Measurements from ENCODE around the gene FAM107B. TPM values are rescaled to one million over a fixed set of nuclear protein-coding genes. Genes with fewer than 3 reads are reported as not detected.

FAM107B gene
- total and polyA plus RNA-seq, 2 of the 8 experiments (the other 6 are each of a cell fraction or from before 2014, with no cell fraction given) = 7.5 to 28.1 TPM

DNA sequence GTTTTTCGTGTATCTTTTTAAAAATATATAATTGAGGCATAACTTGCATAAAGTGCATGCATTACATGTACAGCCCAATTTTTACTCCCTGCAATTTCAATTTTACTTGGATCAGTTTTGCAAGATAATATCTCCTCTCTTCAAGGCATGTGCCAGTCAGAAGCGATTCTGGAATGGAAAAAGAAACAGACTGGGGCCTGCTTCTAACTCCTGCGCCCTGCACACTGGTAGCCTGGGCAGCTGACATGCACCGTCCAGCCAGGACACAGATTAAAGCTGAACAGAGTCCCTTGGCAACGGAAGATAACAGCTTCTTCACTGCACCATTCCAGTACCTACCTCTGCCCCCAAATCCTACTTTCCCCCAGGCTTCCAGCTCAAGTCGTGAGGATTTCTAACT, 182.1 kb downstream of the FAM107B start:
- H3K4me3 ChIP-seq (ENCODE audit: extremely low read depth in 1 of 4, insufficient read depth in 2 of 4, low read depth in 3 of 4, low read length in 4 of 4) = no peak overlapping the region
- H3K27ac ChIP-seq (ENCODE audit: low read depth, low read length) = no peak overlapping the region
- H3K4me1 ChIP-seq (replicated peaks in 1 of 4; ENCODE audit: control insufficient read depth in 3 of 4, insufficient read depth in 4 of 4, low read length in 3 of 4) = no peaks in the 10 kb centered on the region; a peak in 1 of 7 replicates
- no peak overlapping the region for H2BK12ac ChIP-seq (ENCODE audit: low read depth, low read length)
- no peak overlapping the region for H3K56ac ChIP-seq (replicated peaks; ENCODE audit: insufficient read length, low read depth, low read length)
- no peak overlapping the region for H2AK5ac ChIP-seq (ENCODE audit: low read depth, low read length)
- ChIA-PET CTCF (ENCODE audit: partially characterized antibody) (interaction anchor here (1.1 kb wide), 1 partner anchor 14 kb away, joined by 3 read pairs; no protein-coding TSS in a partner anchor), POLR2A (ENCODE audit: partially characterized antibody) (no interaction called here)
- no peak overlapping the region for H3K4ac ChIP-seq (replicated peaks; ENCODE audit: insufficient read length, low read depth, low read length)
- no peak overlapping the region for H3K14ac ChIP-seq (ENCODE audit: insufficient read length)
- H3K27me3 ChIP-seq (replicated peaks in 1 of 4; ENCODE audit: control insufficient read depth in 3 of 4, extremely low read depth in 1 of 4, insufficient read depth in 3 of 4, low read length in 3 of 4) = no peaks in the 10 kb centered on the region
- peaks cover 0 to 1% of the 10 kb centered on the region in 2 experiments for H4K20me1 ChIP-seq (replicated peaks in 1 of 2; ENCODE audit: control insufficient read depth in 1 of 2, insufficient read depth in 2 of 2, low read length in 2 of 2)
- H4K5ac ChIP-seq (ENCODE audit: insufficient read length, low read depth, low read length) = no peak overlapping the region
- H4K8ac ChIP-seq (ENCODE audit: extremely low read depth, insufficient read depth, low read length) = no peak overlapping the region
- no peak overlapping the region for H3K18ac ChIP-seq (ENCODE audit: extremely low read depth, low read length)
- no peak overlapping the region for H4K91ac ChIP-seq (replicated peaks; ENCODE audit: insufficient read length, low read length)
- H3K36me3 ChIP-seq (ENCODE audit: control insufficient read depth in 2 of 4, insufficient read depth in 4 of 4, low read length in 3 of 4) = no peaks in the 10 kb centered on the region
- H2BK120ac ChIP-seq (replicated peaks; ENCODE audit: low read depth, low read length) = no peak overlapping the region
- H3K79me2 ChIP-seq (ENCODE audit: control insufficient read depth in 1 of 2, insufficient read depth in 2 of 2, low read length in 2 of 2) = peaks cover 0 to 27% of the 10 kb centered on the region in 2 experiments; a peak in 3 of 4 replicates
- no peaks in the 10 kb centered on the region for H3K23me2 ChIP-seq (ENCODE audit: low read depth, low read length)
- no peak overlapping the region for H2BK15ac ChIP-seq (ENCODE audit: low read length)
- WGBS, 2 experiments (ENCODE audit: extremely low coverage in 1 of 2, insufficient coverage in 1 of 2, insufficient read length in 1 of 2, insufficient replicate concordance in 2 of 2, low coverage in 1 of 2, low lambda C conversion rate in 2 of 2, missing lambda C conversion rate in 1 of 2) = 86% methylated on average over 6 of the region's 6 CpGs; no CpG with 5 or more reads in 1 of the 2 experiments
- no peak overlapping the region for H2AFZ ChIP-seq (ENCODE audit: low read length)
- DNase-seq (ENCODE audit: low read depth in 1 of 2, low spot score in 2 of 2) (no peak), FAIRE-seq (no peak)
- no peak overlapping the region for H3K9ac ChIP-seq (replicated peaks in 1 of 4; ENCODE audit: extremely low read depth in 1 of 4, low read depth in 3 of 4, low read length in 3 of 4)
- H3K79me1 ChIP-seq (ENCODE audit: low read depth, low read length) = peaks cover 8% of the 10 kb centered on the region
- no peak overlapping the region for H3K4me2 ChIP-seq (ENCODE audit: insufficient read depth in 1 of 2, low read depth in 2 of 2, low read length in 2 of 2)
- no peak overlapping the region for H2BK20ac ChIP-seq (ENCODE audit: low read length)
- H3K23ac ChIP-seq (ENCODE audit: insufficient read length) = no peak overlapping the region
- H2BK5ac ChIP-seq (ENCODE audit: low read depth, low read length) = no peak overlapping the region
- H3K9me3 ChIP-seq (ENCODE audit: insufficient read depth in 2 of 2, low read depth in 1 of 2, low read length in 1 of 2) = no peaks in the 10 kb centered on the region
- TF ChIP-seq TAF1 (IDR thresholded peaks at IDR 0.05; ENCODE audit: low read depth, low read length) (no peak), GTF2F1 (IDR thresholded peaks at IDR 0.05; ENCODE audit: borderline replicate concordance, low read depth, low read length) (no peak), SRF (IDR thresholded peaks at IDR 0.05; ENCODE audit: low read depth, low read length) (no peak), CREB1 (IDR thresholded peaks at IDR 0.05) (no peak), CEBPB (IDR thresholded peaks at IDR 0.05; ENCODE audit: low read depth, low read length) (no peak), MAFK (IDR thresholded peaks at IDR 0.05; ENCODE audit: low read depth, low read length) (no peak), RNF2 (IDR thresholded peaks at IDR 0.05; ENCODE audit: borderline replicate concordance, low read depth, low read length, missing control alignments, poor library complexity, severe bottlenecking) (no peak), TAF7 (optimal IDR thresholded peaks at IDR 0.05; ENCODE audit: borderline replicate concordance, low read depth, low read length) (no peak), PHF8 (conservative IDR thresholded peaks at IDR 0.05; ENCODE audit: low read depth, low read length) (no peak), USF2 (IDR thresholded peaks at IDR 0.05; ENCODE audit: low read length) (no peak), NANOG (IDR thresholded peaks at IDR 0.05; ENCODE audit: insufficient read depth, low read depth, low read length, poor library complexity, severe bottlenecking) (no peak), YY1 (IDR thresholded peaks at IDR 0.05; ENCODE audit: low read depth, low read length) (no peak), POLR2A (IDR thresholded peaks at IDR 0.05; ENCODE audit: control extremely low read depth in 1 of 2, low read depth in 2 of 2, low read length in 2 of 2) (no peak), TCF12 (IDR thresholded peaks at IDR 0.05; ENCODE audit: low read depth, low read length) (no peak), BRCA1 (IDR thresholded peaks at IDR 0.05; ENCODE audit: low read depth, low read length) (no peak)

Measured in H1 (cell line).